ENCODE data around the gene PTPN4.

GRCh38 chr2:119814216-119814615, 54.5 kb downstream of the PTPN4 start:
- no peak for TF ChIP-seq CTCF (IDR thresholded peaks at IDR 0.05; ENCODE audit: poor library complexity, severe bottlenecking)
- no peak for TF ChIP-seq TAF1 (IDR thresholded peaks at IDR 0.05; ENCODE audit: low read depth)
- TF ChIP-seq RAD21 (conservative IDR thresholded peaks at IDR 0.05): no peak
- no peak for TF ChIP-seq REST (IDR thresholded peaks at IDR 0.05; ENCODE audit: borderline replicate concordance)
- TF ChIP-seq EP300 (conservative IDR thresholded peaks at IDR 0.05; ENCODE audit: poor library complexity, severe bottlenecking): no peak
- no peak for TF ChIP-seq MXI1 (conservative IDR thresholded peaks at IDR 0.05; ENCODE audit: poor library complexity, severe bottlenecking)
- TF ChIP-seq POLR2AphosphoS5 (IDR thresholded peaks at IDR 0.05): no peak

All from neural cell (in vitro differentiated cells).